OCI-LY1 (cell line): Measurements from ENCODE around the gene ZNF74.

Experiments used
- CTCF ChIP-seq: fragments of 200-600 bp; sonication (generic), shearing (Covaris generic); IDR thresholded peaks from 2 replicates; pipeline ENCODE4 v1.5.1; 2017; ENCODE audit warnings: mild to moderate bottlenecking, antibody characterized with exemption, low read length, moderate library complexity, mixed read lengths
- EZH2 ChIP-seq: fragments of 200-600 bp; sonication (generic), shearing (Covaris generic); IDR thresholded peaks from 2 replicates; pipeline ENCODE4 v1.8.0; 2017; ENCODE audit warnings: borderline replicate concordance, mixed run types, mild to moderate bottlenecking, antibody characterized with exemption, low read length, moderate library complexity, mixed read lengths

GRCh38 chr22:20390394-20390907 lies 3.5 kb upstream of the ZNF74 start:
- TF ChIP-seq CTCF (no peak), EZH2 (no peak)
